Inflammatory macrophage treated with lipopolysaccharide for 1 hour (primary cell): ENCODE data around the gene OTUB1.

Experiments used
- DNase-seq, 2 donors: peaks; one replicate each; pipeline ENCODE4 v3.0.0-alpha.2; 2020 to 2022

Gene OTUB1

DNA sequence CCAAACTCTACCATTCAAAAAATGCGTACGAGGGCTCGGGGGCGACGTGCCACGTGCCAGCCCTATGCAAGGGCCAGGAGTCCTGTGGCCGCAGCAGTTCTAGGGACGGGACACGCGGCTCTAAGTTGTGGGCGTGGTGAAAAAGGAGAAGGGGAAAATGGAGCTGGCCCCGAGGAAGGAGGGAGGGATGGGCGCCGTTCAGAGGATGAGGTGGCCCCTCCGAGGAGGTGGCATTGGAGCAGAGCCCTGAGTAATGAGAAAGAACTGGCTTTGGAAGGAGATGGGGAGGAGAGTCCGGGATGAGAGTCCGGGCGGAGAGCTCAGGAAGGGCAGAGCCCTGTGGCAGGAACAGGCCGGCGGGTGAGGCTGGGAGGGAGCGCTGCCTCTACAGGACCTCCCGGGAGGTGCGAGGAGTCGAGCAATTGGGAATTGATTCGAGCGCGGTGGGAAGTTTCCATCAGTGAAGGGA lies 21.0 kb downstream of the OTUB1 start:
- peak; percentile 27 to 54 for DNase-seq

DNA sequence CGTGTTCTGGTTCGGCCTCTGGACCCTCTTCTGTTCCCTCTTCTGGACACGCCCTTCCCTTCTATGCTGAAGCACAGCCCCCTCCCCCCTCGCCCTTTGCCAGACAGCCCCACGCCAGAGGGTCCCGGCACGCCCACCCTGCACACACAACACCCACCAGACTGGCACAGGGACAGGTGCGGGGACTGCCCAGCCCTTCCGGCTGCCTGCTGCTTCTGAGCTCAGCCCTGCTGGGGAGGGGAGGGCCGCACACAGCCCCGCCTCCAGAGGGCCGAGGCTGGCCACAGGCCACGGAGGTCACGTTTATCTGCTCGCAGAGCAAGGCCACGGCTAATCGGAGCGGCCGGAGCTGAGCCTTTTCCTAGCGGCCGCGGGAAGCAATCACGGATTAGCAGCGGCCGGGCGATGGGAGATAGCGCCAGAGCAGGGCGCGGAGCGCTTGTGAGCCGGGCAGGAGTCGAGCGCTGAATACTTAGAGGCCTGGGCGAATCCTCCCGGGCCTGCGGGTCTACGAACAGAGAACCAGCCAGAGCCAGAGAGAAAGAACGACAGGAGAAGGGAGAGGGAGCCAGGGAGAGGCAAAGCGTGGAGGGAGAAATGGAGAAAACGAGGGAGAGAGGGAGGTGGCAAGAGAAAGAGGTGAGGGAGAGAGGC lies 21.5 kb downstream of the OTUB1 start:
- DNase-seq: peak; percentile 37 to 48

DNA sequence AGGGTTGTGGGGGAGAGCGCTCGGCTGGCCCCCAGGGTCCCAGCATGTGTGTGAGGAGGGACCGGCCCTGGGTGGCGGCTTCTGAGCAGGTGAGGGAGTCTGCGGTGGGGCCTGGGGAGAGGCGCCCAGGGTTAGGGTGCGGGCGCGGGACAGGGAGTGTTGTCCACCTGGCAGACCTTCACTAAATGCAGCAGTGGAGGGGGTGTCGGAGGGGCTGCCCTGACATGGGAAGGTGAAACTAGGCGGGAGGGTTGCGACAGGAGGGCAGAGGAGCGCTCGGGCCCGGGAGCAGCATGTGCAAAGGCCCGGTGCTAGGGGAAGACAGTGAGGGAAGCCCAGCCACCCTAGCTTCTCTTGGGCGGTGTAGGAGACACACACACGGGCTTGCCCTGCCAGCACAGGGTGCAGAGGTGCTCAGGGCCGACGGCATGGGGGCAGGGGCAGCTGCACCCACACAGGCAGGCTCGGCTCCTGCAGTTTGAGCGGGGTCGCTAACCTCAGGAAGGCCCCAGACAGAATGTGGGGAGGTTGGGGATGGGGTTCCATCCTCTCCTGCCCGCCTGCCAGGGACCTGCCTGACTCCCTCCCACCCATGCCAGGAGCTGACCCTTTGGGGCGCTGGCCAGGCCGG lies 22.2 kb downstream of the OTUB1 start:
- DNase-seq: no peak

DNA sequence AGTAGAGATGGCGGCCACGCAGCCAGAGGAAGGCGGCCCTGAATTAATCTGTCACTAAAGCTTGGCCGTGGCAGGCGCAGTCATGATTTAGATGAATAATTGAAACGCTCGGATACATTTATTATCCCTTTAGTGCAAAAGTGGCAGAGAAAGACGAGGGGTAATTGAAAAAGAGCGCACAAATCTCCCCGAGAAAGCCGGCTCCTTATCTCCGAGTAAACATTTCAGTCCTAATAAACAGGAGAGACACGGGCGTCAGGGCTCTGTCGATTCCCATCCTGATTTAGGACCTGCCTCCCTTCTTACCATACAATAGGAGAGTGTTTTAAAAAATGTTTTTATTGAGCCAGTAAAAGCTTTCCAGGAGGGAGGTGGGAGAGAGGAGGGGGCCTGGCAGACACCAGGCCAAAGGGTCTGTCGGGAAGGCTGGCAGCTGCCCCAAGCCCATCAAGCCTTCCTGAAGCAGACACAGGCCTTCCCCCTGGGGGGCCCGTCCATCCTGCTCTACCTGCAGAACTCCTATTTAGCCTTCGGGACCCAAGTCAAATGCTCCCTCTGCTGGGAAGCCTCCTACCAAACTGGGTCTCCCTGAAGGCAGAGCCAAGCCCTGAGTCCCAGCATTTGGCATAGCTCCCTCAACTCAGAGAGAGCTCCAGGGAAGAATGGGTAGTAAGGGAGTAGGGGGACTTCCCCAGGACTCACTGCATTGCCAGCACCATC lies 22.8 kb downstream of the OTUB1 start:
- no peak for DNase-seq

DNA sequence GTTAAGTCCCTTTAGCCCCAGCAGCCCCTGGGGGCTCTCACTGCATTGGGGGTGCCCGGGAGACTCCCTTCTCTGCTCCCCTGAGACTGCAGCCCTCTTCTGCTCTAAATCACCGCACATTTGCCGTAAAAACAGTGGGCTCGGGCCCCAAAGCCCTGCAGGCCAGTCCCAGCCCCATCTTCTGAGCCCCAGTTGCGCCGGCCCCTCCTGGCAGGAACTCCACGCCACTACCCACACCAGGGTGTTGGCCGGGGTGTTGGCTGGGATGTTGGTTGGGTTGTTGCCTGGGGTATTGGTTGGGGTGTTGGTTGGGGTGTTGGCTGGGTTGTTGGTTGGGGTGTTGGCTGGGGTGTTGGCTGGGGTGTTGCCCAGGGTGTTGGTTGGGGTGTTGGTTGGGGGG lies 23.5 kb downstream of the OTUB1 start:
- no peak for DNase-seq

DNA sequence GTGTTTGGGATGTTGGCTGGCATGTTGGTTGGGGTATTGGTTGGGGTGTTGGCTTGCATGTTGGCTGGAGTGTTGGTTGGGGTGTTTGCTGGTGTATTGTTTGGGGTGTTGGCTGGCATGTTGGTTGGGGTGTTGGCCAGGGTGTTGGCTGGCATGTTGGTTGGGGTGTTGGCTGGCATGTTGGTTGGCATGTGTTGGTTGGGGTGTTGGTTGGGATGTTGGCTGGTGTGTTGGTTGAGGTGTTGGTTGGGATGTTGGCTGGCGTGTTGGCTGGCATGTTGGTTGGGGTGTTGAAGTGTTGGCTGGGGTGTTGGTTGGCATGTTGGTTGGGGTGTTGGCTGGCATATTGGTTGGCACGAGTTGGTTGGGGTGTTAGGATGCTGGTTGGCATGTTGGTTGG lies 24.5 kb downstream of the OTUB1 start:
- DNase-seq: no peak

DNA sequence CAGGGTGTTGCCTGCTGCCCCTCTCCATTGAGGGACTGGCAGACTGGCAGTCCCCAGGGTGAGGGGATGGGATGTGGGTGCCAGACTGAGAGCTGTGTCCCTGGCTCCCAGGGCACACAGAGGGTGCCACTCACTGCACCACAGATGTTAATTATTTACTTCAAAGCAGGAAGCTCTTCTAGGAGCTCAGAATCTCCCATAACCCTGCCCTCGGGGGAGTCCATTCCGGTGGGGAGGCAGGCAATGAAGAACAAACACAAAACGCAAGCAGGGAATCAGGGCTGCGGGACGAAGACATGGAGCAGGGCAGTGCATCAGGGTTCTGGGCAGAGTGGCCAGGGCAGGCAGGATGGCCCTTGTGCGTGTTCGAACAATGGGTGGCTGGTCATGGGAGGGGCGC lies 25.1 kb downstream of the OTUB1 start:
- DNase-seq: no peak

DNA sequence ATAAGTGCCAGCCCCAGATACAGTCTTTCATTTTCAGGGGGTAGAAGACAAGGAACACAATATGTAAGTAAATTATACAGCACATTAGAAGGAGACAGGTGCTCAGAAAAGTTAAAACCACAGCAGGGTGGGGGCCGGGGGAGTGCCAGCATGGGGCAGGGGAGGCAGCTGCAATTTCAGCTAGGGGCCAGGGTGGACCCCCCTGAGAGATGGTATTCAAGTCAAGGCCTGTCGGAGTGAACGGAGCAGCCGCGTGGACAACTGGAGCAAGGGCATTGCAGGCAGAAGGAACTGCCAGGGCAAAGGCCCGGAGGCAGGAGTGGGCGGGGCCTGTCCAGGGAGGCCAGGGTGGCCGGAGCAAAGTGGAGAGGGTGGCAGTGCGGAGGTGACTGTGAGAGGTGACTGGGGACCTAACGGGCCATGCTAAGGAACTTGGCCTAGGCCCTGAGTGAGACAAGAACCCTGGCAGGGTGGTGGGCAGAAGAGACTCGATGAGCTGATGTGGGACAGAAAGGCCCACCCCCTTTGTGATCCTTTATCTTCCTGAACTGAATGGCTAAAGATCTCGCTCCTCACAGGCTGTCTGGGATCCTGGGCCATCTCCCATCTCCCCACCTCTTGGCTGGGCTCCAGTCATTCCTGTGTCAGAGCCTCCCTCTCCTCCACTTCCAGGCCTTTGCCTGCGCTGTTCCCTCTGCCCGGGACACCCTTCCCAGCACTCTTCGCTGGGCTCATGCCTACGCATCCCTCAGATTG lies 27.1 kb downstream of the OTUB1 start:
- no peak for DNase-seq

DNA sequence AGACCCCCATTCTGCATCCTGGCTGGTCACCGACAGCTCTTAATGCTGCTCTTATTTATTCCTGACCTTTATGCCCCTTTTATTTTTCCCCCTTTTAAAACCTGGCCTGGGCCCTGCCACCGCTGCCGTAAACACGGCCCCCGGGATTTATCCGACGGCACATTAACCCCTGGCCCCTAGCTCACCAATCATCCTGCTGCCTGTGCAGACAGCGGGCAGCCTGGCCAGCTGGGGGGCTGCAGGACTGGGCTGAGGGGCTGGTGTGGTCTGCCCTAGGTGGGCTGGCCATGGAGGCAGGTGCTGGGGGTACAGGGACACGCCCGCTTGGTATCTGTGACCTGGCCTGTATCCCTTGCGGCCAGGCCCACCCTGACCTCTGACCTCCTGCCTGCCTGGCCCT lies 28.1 kb downstream of the OTUB1 start:
- no peak for DNase-seq

DNA sequence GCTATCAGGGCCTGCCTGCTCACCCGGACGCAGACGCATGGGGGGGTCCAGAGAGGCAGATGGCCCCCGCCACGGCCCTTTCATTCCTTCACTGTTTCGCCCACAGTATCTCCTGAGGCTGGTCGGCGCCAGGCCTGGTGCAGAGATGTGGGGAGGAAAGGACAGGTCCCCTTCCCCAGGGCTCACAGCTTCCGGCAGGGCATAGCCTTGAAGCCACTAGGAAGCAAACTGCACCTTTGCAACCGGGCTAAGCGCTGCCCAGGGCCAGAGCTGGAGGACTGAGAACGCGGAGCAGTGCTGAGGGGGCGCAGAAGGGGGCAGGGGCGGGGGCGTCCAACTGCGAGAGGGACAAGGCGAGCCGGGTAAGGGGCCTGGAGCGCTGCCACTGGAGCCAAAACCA lies 29.3 kb downstream of the OTUB1 start:
- DNase-seq: no peak

DNA sequence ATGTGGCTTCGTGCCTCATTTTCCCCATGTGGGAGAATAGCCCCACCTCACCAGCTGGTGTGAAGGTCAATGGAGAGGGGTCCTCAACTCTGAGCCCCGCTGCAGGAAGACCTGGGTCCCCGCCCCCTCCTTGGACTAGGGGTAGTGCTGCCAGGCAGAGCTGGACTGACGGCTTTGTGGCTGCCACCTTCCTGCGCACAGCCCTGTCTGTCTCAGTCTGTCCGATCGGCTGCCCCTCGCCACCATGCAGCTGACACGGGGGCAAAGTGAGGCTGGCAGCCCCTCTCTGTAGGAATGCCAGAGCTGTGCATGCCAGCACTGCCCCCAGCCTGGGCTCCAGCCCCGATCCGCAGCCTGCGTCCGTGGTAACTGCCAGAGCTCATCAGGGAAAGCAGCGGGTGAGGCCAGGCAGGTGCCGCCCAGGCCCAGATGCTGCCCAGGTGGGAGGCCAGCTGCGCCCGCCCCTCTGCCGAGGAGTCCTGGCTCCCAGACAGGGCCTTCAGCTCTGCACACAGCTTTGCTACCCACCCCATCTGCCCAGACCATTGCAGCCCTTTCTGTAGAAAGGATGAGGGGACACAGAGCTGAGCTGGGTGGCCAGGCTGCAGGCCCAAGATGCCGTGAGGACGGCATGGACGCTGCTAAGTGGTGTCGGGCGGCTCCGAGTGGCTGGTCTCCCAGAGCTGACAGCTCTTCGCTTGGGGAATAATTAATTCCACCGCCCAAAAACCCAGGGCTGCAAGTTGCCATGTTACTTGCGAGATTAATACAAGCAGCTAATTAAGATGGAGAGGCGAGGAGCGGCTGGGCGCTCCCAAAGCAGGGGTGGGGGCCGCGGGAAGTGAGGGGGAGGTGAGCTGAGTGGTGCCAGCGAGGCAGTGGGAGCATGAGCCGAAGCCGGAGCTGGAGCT lies 30.0 kb downstream of the OTUB1 start:
- DNase-seq: no peak

DNA sequence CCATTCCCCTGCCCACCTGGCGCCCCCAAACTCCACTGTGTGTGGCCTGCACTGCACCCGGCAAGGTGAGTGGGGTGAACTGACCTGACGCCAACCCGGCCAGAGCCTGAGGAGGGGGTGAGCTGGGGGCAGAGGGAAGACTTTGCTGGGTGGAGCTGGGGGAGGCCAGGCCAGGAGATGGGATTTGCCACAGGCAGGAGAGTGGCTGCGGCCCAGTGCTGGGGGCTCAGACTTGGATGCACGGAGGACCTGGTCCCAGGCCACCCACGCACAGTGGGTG lies 31.6 kb downstream of the OTUB1 start:
- DNase-seq: no peak

DNA sequence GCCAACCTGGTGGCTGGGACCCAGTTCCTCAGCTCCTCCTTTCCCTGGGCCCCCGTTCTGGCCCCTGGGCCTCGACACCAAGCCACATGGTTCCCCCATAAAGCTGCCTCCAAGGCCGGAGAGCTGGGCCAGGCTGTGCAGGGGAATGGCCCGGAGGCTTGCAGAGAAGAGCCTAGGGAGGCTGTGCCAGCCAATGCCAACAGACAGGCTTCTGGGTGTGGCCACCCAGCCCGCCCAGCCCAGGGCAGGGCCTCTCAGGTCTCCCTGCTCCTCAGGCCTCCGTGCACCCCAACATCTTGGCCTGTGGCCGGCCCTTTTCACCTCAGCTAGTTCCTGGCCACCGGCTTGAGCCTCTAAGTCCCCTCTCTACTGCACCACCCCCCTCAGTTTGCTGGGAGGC lies 32.1 kb downstream of the OTUB1 start:
- no peak for DNase-seq

DNA sequence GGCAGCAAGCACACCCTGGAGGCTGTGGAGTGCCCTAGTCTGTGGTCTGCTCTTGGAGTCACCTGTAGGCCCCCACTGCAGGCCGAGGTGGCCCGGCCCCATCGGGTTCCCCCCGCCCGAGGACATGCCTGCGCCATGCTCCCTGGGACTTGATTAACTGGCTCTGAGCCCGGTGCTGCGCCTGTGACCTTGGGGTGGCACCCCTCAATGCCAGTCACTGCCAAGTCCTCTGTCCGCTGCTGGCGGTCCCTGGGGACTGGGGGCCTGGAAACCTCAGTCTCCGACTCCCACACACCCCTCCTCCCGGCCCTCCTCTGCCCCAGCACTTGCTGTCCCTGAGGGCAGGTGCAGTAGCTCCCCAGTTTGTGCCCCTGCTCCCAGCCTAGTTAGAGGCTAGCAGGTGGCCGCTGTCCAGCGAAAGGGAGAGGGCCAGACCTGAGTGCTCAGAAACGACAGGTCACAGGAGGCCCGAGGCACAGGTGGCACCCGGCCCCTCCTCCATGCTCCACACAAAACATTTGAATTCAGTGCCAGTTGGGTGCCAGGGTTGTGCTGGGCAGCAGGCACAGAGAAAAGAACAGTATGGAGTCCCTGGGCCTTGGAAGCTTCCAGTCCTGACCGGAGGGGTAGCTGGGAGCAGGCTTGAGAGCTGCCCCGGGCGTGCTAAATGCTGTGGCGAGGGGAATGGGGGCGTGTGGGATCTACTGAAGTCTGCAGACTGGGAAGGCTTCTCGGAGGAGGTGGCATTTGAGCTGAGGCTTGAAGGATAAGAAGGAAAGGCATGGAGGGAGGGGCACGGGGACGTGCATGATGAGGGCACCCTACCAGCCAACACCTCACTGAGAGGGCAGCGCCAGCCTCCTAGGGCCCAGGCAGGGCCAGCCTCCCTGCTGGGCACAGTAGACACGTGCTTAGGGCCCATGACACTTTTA lies 33.1 kb downstream of the OTUB1 start:
- DNase-seq: no peak

DNA sequence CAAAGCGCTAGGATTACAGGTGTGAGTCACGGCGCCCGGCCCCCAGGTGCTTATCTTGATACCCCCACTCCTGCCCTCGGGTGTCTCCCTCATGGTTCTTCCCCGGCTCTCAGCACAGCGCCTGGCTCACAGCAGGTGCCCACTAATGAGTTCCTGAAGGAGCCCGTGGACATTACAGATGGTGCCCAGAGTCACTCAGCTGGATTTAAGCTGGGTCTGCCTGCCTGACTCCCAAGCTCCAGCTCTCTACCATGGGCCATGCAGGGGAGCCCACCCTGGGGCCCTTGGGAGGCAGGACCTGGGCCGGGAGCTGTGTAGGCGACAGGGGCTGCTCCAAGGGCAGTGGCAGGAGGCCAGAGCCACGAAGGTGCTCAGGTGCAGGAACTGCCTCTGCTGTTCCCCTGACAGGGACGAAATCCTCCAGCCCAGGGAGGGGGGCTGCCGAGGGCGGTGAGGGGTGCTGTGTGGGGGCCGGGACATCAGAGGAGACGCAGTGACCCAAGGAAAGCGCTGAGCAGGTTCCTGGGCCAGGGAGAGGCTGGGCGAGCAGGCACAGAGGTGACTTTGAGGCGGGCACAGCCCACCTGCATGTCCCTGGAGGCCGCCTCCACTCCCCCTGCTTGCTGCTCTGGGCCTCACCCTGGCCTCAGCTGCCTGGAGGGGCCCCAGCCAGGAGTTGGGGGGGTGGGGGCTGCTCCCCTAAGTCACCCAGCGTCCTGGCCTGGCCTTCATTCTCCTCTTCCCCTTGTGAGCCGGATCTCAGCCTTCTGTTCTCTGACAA lies 34.9 kb downstream of the OTUB1 start:
- no peak for DNase-seq

DNA sequence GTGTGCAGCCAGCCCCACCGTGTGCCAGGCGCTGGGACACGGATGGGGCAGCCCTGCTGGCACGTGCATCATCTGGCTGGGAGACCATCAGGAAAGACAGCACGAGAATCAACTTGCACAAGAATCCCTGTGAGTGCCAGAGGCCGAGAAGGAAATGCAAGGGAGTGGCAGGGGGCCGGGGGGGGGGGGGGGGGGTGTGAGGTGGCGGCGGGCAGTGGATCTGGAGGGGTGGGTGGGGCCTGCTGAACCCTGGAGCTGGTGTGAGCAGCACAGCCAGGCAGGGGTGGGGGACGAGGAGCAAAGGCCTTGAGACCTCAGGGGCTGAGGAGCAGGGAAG lies 35.5 kb downstream of the OTUB1 start:
- DNase-seq: no peak

DNA sequence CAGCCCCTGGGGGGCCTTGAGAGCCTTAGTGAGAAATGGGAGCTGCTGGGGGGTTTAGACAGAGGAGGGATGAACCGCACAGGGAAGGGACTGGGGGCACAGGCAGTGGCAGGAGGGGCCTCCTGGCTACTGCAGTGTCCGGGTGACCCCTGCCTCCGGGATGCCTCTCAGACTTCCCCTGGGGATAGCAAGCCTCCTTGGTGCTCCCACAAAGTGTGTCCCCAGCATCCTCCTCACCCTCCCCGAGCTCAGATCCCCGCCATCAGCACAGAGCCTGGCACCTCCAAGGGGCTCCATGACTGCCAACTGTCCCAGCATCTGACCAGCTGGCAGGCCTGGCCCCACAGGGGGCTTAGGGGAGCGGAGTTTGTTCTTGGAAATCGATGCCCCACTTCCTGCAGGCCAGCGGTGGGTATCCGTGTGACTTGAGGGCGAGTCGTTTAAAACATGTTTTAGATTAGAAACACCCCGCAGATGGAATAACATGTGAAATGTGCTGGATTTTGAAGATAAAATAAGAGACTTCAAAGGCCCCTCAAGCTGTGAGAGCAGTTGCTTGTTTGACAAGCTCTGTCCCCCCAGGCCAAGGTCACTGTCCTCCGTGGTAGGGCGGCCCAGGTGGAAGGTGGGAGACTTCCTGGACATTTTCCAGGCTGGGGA lies 36.0 kb downstream of the OTUB1 start:
- no peak for DNase-seq

DNA sequence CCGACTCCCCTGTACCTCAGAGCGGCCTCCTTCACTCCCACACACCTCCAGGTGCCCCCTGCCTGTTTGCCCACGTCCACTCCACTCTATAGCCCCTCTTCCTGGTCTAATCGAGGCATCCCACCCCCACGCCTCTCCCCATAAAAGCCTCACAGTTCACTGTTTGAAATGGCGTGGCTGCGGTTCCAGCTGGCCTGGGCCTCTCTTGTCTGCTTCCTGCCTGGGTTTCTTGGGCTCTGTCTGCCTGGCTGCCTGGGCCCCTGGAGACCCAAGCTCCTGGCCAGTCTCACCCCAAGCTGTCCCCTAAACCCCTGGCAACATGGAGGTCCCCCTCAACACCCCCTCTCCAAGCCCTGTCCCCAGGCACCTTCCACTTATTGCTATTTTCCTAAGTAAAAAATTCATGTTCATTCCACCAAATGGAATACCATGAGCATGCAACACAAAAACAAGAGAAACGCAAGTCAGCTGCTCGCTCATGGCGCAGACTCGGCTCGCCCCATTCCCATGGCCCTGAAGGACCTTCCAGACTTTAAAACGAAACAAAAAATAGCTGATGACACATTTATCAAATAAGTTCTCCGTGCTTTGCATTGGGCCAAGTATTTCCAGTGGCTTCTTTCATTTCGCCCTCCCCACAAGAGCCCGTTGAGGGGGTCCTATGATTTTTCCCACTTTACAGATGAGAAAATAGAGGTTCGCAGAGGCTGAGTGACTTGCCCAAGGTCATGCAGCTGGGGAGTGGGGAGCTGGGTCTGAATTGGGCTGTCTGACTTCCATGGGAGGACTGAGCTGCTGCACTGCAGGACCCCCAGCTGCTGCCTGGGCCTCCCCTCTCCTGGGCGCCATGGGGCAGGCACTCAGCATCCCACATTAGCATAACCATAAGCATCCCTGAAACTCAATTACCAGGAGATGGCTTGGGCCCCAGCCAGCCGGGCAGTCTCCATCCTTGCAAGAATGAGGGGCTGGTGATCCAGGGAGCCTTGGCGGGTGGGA lies 37.8 kb downstream of the OTUB1 start:
- DNase-seq: no peak

DNA sequence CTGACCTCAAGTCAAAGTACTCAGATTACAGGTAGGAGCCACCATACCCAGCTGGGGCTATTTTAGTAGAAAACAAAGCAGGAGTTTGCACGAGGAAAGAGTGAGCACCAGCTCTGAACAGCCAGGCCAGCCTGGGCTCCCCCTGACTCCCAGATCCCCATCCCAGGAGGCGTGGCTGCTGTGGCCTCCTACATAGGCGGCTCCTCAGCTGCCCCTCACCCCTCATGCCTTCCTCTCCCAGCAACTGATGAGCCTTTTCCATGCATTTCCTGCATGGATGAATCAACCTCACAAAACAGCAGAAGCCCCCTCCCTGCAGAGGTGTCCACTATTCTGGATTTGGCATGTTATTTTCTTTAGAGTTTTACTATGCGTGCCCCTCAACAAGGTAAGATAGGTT lies 39.0 kb downstream of the OTUB1 start:
- DNase-seq: no peak
